ENCODE results near the gene LGALS7.

DNA sequence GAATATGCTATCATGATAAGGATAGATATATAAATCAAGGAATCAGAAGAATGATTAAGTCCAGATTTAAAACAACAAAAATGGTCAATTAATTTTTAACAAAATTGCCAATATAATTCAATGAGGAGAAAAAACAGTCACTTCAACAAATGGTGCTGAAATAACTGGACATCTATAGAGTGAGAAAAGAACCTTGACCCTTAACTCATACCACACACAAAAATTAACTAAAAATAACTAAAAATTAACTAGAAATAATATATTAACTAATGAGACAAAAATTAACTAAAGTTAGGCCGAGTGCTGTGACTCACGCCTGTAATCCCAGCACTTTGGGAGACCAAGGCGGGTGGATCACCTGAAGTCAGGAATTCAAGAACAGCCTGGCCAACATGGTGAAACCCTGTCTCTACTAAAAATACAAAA lies 9.5 kb downstream of the LGALS7 start:
- TF ChIP-seq, protein P1, sequence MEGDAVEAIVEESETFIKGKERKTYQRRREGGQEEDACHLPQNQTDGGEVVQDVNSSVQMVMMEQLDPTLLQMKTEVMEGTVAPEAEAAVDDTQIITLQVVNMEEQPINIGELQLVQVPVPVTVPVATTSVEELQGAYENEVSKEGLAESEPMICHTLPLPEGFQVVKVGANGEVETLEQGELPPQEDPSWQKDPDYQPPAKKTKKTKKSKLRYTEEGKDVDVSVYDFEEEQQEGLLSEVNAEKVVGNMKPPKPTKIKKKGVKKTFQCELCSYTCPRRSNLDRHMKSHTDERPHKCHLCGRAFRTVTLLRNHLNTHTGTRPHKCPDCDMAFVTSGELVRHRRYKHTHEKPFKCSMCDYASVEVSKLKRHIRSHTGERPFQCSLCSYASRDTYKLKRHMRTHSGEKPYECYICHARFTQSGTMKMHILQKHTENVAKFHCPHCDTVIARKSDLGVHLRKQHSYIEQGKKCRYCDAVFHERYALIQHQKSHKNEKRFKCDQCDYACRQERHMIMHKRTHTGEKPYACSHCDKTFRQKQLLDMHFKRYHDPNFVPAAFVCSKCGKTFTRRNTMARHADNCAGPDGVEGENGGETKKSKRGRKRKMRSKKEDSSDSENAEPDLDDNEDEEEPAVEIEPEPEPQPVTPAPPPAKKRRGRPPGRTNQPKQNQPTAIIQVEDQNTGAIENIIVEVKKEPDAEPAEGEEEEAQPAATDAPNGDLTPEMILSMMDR (IDR thresholded peaks at IDR 0.05; ENCODE audit: insufficient read depth, low read depth, low read length): no peak
- TF ChIP-seq EZH2 (IDR thresholded peaks at IDR 0.05; ENCODE audit: insufficient read depth, low read length): no peak

All from astrocyte (in vitro differentiated cells and primary cell).